Fibroblast of lung (primary cell): ENCODE data around the gene CECR2. TPM values are rescaled to one million over a fixed set of nuclear protein-coding genes. Genes with fewer than 3 reads are reported as not detected.

Experiments
- DNase-seq, 2 donors: peaks; one replicate each; pipeline versions ENCODE4 v3.0.0 to v3.0.0-alpha.2; 2010; ENCODE audit warnings: low read depth in 2 of 2
- H2AFZ ChIP-seq: 2 replicates; pipeline ENCODE4 v1.5.1; 2012; ENCODE audit warnings: low read length, control low read depth, inconsistent platforms
- H3K27ac ChIP-seq: 2 replicates; pipeline ENCODE4 v1.5.1; 2011; ENCODE audit warnings: low read length, control low read depth; ENCODE audit not compliant: insufficient read depth
- H3K27me3 ChIP-seq: 2 replicates; pipeline ENCODE4 v1.5.1; 2011; ENCODE audit warnings: mild to moderate bottlenecking, low read length; ENCODE audit not compliant: control insufficient read depth, insufficient read depth
- H3K36me3 ChIP-seq: 2 replicates; pipeline ENCODE4 v1.5.1; 2011; ENCODE audit warnings: low read length; ENCODE audit not compliant: control insufficient read depth, insufficient read depth
- H3K4me1 ChIP-seq: 2 replicates; pipeline ENCODE4 v1.5.1; 2011; ENCODE audit warnings: low read length; ENCODE audit not compliant: control insufficient read depth, insufficient read depth; ENCODE audit errors: extremely low read depth
- H3K4me2 ChIP-seq: 2 replicates; pipeline ENCODE4 v1.5.1; 2011; ENCODE audit warnings: low read length, control low read depth; ENCODE audit not compliant: insufficient read depth; ENCODE audit errors: extremely low read depth
- H3K4me3 ChIP-seq, 4 experiments: fragments of 200-600 bp in 1 of 4; sonication (generic) in 1 of 4; replicated peaks in 1 of 4; 2 replicates each; pipeline ENCODE4 v1.5.1; 2011 to 2016; ENCODE audit warnings: low read length in 4 of 4, low read depth in 3 of 4, mild to moderate bottlenecking in 3 of 4, control low read depth in 2 of 4, inconsistent platforms in 1 of 4, mixed read lengths in 1 of 4; ENCODE audit not compliant: insufficient read depth in 1 of 4; ENCODE audit errors: control extremely low read depth in 1 of 4
- H3K79me2 ChIP-seq: 2 replicates; pipeline ENCODE4 v1.5.1; 2012; ENCODE audit warnings: mild to moderate bottlenecking, low read length, inconsistent platforms; ENCODE audit not compliant: control insufficient read depth, insufficient read depth
- H3K9ac ChIP-seq: 2 replicates; pipeline ENCODE4 v1.5.1; 2011; ENCODE audit warnings: mild to moderate bottlenecking, low read length, control low read depth; ENCODE audit not compliant: insufficient read depth
- H3K9me3 ChIP-seq: 2 replicates; pipeline ENCODE4 v1.5.1; 2012; ENCODE audit warnings: low read depth, low read length; ENCODE audit not compliant: control insufficient read depth, insufficient read depth
- H4K20me1 ChIP-seq: 2 replicates; pipeline ENCODE4 v1.5.1; 2011; ENCODE audit warnings: low read length; ENCODE audit not compliant: control insufficient read depth, insufficient read depth; ENCODE audit errors: extremely low read depth
- CTCF ChIP-seq, 2 donors: IDR thresholded peaks in 1 of 2; conservative IDR thresholded peaks in 1 of 2; 1 replicate in 1 of 2; 2 replicates in 1 of 2; pipeline ENCODE4 v1.5.1; 2011 to 2012; ENCODE audit warnings: low read length in 2 of 2, control low read depth in 1 of 2, inconsistent platforms in 1 of 2, low read depth in 1 of 2, mild to moderate bottlenecking in 1 of 2
- EZH2 ChIP-seq: IDR thresholded peaks from 2 replicates; pipeline ENCODE4 v1.5.1; 2012; ENCODE audit warnings: low read length, control low read depth, mild to moderate bottlenecking; ENCODE audit errors: missing control alignments
- polyA plus RNA-seq, 2 donors: library from polyadenylated mRNA; depleted of rRNA in 1 of 2; stranded (reverse) in 1 of 2; unstranded in 1 of 2; fragments of >200 nt; gene quantifications; 2 replicates each; pipeline ENCODE4 v1.2.1, GENCODE V29; 2011 to 2012; ENCODE audit warnings: missing spikeins in 1 of 2
- total RNA-seq: library from RNA; depleted of rRNA; stranded (reverse); fragments of >200 nt; gene quantifications from 2 replicates; pipeline ENCODE4 v1.2.1, GENCODE V29; 2014

The CECR2 gene
- total and polyA plus RNA-seq, 2 donors (not counting 1 experiment from before 2014, with no cell fraction given): under 0.01 to 0.09 TPM

- H3K36me3 ChIP-seq: no peaks in the 10 kb centered on the region
- H2AFZ ChIP-seq: no peak overlapping the region
- no peaks in the 10 kb centered on the region for H3K9me3 ChIP-seq
- H3K9ac ChIP-seq: no peak overlapping the region
- H3K4me2 ChIP-seq: peak overlapping the region; percentile 44
- H3K4me3 ChIP-seq: peak overlapping the region in 1 of 4 experiments; percentile 70
- peak; percentile 10 to 61 for DNase-seq
- TF ChIP-seq CTCF (conservative IDR thresholded peaks at IDR 0.05 in 1 of 2, IDR thresholded peaks at IDR 0.05 in 1 of 2; ENCODE audit: low read depth in 1 of 2, low read length in 2 of 2): no peak
- peak; percentile 82 for TF ChIP-seq EZH2
- H3K27me3 ChIP-seq: peaks cover 31% of the 10 kb centered on the region
- H3K79me2 ChIP-seq: no peaks in the 10 kb centered on the region
- no peak overlapping the region for H3K27ac ChIP-seq
- no peaks in the 10 kb centered on the region for H4K20me1 ChIP-seq
- no peaks in the 10 kb centered on the region for H3K4me1 ChIP-seq
Observed at GRCh38 chr22:17368554-17369438, 464 bp upstream of the CECR2 start.

- H2AFZ ChIP-seq: no peak overlapping the region
- peak overlapping the region in 1 of 4 experiments; percentile 79 for H3K4me3 ChIP-seq
- TF ChIP-seq EZH2 (peak; percentile 2), CTCF (conservative IDR thresholded peaks at IDR 0.05 in 1 of 2, IDR thresholded peaks at IDR 0.05 in 1 of 2; ENCODE audit: low read depth in 1 of 2, low read length in 2 of 2) (no peak)
- H3K9ac ChIP-seq: no peak overlapping the region
- no peak overlapping the region for H3K4me2 ChIP-seq
- H3K79me2 ChIP-seq: no peaks in the 10 kb centered on the region
- DNase-seq: peak in 1 of 2 donors; percentile 11
- peaks cover 31% of the 10 kb centered on the region for H3K27me3 ChIP-seq
- H3K36me3 ChIP-seq: no peaks in the 10 kb centered on the region
- H3K4me1 ChIP-seq: no peaks in the 10 kb centered on the region
- no peaks in the 10 kb centered on the region for H3K9me3 ChIP-seq
- no peak overlapping the region for H3K27ac ChIP-seq
- no peaks in the 10 kb centered on the region for H4K20me1 ChIP-seq
Observed at GRCh38 chr22:17370026-17370765, 936 bp downstream of the CECR2 start.

- H3K4me2 ChIP-seq: no peak overlapping the region
- H3K4me1 ChIP-seq: no peaks in the 10 kb centered on the region
- TF ChIP-seq CTCF (conservative IDR thresholded peaks at IDR 0.05 in 1 of 2, IDR thresholded peaks at IDR 0.05 in 1 of 2; ENCODE audit: low read depth in 1 of 2, low read length in 2 of 2) (no peak), EZH2 (peak; percentile 67)
- peak overlapping the region in 1 of 4 experiments; percentile 79 for H3K4me3 ChIP-seq
- H3K27me3 ChIP-seq: peaks cover 31% of the 10 kb centered on the region
- H3K36me3 ChIP-seq: no peaks in the 10 kb centered on the region
- no peaks in the 10 kb centered on the region for H3K79me2 ChIP-seq
- no peaks in the 10 kb centered on the region for H3K9me3 ChIP-seq
- no peak overlapping the region for H3K9ac ChIP-seq
- H2AFZ ChIP-seq: no peak overlapping the region
- H4K20me1 ChIP-seq: no peaks in the 10 kb centered on the region
- H3K27ac ChIP-seq: no peak overlapping the region
- DNase-seq: peak in 1 of 2 donors; percentile 19
Observed at GRCh38 chr22:17370766-17371432, 1.6 kb downstream of the CECR2 start.
